Stimulated activated CD4-positive, alpha-beta T cell treated with anti-CD3 and anti-CD28 coated beads, Interleukin-4, amount 100 ng/mL, for 1 hour (primary cell): ENCODE data around the gene EPHA2.
"Not testable (repeated sequence)": the region's sequence is repeated elsewhere in the genome, so short reads cannot be mapped to it uniquely, and the experiment has no call there.

ENCODE experiments used
- DNase-seq: peaks from one replicate; pipeline ENCODE4 v3.0.0-alpha.2; 2020

EPHA2 gene

DNA sequence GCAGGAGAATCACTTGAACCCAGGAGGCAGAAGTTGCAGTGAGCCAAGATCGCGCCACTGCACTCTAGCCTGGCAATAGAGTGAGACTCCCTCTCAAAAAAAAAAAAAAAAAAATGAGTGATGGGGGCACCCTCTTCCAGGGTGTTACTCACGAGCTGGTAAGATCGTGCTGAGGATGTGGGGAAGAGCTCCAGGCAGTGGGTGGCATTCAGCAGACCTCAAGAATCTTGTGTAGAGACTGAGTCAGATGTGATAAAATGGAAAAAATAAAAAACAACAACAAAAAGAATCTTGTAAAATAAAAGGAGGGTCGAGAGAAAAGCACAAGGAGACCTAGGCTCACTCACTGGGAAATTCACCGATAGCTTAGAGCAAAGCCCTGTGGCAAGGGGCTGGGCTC, 38.5 kb downstream of the EPHA2 start:
- DNase-seq, result no peak

DNA sequence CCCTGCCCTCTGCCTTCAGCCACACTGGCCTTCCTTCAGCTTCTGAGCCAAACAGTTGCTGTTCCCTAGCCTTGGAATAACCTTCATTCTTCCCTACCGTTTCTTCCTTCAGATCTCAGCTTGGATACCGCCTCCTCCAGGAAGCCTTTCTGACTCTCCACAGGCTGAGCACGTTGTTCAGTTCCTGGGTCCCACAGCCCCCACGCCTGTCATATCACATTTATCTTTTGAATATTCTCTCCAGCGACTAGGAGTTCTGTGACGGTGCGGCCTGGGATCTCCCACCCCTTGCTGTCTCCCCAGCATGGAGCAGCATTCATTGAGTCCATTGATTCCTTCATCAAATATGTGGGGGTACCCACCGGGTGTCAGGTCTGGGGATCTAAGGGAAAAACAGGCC, 39.2 kb downstream of the EPHA2 start:
- no peak for DNase-seq

DNA sequence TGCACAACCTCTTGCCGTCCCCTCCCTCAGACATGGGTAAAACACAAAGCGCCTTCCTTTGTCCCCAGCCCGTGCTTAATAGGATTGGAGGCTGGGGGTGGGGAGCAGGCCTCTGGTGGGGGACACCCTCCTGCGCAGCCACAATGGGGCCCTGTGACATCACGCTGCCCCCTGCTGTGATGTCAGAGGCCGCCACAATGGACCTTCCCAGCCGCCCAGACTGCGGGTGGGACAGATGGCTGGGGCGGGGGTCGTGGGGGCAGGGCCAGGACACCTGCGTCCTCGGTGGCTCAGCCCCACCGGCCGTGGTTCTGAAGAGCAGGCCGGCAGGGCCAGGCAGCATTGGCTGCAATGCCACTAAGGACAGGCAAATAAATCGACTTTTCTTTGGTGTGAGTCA, 39.9 kb downstream of the EPHA2 start:
- no peak for DNase-seq

DNA sequence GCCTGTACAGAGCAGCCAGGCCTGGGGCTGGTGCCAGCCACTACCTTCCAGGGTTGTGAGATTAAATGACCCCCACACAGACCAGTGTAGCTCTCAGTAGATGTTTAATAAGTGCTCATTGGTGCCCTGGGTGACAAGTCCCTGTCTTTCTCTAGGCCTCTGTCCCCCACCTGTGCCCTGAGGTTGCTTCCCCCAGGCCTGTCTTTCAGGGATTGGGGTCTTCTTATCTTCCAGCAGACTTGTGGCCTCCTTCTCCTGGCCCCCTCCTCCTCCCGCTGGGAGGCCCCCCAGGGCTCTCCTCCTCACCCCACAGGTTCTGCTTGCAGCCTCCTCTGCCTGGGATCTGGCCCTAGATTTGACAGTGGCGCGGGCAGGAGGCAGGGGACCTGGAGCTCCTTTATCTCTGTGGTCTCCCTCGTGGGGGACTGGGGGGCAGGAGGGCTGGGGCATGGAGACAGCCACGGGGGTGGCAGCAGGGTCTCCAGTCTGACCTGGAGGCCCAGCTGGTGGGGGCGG, 40.3 kb downstream of the EPHA2 start:
- no peak for DNase-seq

DNA sequence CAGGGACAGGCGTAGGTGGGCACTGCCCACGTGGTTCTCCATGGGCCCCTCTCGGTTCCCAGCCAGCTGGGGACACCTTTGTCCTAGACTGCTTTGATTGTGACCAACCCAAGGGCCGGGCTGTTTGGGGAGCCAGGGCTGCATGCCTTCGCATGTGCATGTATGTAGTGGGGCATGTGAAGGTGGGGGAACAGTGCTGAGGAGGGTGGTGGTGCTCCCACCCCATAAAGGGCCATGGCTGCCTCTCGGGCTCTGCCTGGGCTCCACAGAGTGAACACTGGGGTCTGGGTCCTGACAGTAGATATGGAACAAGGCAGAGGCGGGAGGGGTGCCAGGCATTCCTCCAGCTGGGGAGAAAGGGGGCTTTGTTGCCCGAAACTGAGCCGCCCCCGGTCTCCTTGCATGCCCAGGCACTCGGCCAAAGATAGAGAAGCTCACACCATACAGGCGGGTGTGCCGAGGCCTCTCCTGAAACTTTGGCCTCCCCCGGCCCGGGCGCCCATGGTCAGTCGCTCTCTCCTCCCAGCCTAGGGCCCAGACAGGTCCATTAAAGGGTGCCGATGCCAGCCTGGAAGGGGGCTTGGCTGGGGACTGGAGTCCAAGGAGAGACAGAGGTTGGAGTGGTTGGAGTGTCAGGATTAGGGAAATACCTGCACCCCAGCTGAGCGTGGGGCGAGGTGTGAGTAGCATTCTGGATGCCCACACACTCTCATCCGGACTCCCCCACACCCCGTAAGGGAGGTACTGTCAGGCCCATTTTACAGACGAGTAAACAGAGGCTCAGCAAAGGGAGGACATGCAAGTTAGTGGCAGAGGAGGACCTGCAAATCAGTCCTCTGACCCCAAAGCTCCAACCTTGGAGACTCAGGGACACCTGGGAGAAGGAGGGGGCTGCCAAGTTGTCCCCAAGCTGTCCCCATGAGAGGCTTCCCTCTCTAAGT, 41.1 kb downstream of the EPHA2 start:
- no peak for DNase-seq

DNA sequence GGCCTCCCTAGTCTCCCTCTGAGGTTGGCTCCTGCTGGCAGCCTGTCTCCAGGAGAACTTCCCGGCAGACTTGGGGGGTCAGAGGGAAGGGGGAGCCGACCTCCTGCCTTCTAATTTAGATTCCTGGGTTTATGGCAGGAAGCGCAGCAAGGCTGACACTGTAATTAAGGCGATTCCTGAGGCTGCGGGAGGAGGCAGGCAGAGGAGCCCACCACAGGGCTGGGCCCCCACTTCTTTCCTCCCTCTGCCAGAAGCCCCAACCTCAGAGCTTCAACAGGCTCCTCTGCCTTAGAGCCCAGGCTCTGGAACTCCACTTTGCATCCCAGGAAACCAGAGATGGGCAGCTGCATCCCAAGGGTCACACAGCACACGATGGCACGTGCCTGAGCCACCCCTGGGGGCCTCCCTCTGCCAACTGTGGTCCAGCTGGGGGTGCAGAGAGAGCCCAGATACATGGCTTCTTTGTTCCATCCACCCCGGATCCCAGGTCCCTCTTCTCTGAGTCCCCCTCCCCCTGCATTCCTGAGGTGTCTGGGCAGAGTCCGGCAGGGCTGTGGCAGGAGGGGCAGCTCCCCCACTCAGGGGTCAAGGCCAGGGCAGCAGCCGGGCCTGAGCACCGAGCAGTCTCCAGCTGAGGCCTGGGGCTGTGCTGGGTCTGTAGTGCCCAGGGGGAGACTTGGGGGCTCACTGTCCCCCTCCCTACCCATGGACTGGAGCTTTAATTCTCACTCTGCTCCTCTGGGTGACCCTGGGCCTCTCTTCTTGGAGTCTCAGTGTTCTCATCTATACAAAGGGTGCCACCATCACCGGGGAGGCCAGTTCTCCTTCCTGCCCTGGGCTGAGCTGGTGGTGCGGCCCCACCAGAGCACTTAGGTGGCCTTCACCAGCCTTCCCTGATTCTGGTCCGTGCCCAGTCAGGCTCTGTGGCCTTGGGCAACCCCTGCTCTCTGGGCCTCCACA, 43.0 kb downstream of the EPHA2 start:
- DNase-seq, result no peak

DNA sequence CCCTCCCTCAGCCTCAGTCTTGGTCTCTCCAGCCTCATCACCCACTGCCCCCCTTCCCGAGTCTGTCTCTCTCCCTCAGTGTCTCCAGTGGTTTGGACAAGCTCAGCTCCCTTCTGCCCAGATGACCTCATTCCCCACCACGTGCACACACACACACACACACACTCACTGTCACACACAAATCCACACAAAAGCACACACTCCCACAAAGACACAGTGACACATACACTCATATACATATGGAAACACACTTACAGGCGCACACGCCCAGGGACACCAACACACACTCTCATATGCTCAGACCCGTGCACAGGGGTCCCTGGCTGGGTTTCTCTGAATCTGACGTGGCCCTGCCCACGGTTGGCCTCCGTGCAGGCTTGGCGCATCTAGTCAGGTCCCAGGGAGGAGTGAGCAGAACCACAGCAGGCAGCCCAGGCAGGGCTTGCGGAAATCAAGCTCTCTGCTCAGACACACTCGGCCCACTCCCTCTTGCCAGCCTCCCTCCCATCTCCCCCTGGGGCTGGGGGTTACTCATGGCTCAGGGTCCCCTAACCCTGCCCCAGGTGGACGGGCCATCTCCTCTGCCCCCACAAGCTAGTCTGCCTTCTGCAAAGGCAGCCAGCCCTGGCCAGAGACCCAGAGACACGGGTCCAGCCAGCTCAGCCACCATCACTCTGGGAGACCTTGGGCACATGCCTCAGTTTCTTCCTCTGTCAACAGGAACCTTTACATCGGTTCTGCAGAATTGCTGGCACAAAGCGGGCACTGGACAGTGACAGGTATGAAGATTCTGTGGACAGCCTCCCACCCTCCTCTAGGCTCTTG, 43.9 kb downstream of the EPHA2 start:
- DNase-seq, result no peak

DNA sequence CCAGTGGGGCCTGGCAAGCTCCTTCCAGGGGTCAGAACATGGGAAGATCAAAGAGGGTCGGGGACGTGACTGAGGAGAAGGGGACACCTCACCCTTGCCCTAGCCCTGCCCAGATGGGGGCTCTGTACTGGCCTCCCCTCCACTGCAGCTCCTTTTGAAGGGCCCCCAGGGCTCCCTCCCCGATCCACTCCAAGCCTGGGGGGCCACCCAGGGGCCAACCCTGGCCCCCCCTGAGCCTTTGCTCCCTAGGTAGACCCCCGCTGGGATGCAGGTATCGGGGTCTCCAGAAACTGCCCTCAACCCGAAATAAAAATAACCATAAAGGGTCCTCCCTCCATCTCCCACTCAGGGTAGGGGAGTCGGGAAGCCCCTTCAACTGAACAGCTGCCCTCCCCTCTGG, 45.0 kb downstream of the EPHA2 start:
- no peak for DNase-seq

DNA sequence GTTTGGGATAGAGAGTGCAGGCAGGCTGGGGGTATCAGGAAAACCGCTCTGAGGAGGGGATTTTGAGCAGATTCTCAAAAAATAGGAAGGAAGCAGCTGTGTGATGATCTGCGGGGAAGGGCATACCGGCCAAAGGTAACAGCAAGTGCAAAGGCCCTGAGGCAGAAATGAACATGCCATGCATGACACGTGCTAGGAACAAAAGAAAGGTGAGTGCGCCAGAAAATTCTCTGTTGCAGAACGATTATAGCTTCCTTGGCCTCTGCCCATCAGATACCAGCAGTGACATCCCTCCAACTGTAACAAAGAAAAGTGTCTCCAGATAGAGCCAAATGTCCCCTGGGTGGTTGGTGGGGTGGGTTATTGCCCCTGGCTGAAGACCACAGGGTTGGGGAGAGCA, 45.4 kb downstream of the EPHA2 start:
- no peak for DNase-seq

DNA sequence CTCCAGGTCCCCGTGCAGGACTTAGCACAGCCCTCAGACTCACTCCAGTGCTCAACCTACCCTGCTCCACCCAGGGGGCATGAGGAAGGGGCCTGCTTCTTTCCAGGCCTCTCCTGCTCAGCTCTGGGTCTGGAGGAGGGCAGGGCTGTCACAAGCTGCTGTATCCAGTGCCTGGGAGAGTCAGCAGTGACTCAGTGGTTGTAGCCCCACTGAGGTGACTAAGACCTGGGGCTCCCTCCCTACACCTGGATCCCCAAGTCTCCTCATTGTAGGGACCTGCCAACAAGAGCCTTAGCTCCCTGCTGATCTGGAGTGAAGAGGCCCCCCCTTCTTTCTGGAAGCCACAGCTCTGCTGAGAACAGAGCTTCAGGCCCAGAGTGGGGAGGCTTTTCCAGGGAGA, 46.3 kb downstream of the EPHA2 start:
- DNase-seq, result no peak

DNA sequence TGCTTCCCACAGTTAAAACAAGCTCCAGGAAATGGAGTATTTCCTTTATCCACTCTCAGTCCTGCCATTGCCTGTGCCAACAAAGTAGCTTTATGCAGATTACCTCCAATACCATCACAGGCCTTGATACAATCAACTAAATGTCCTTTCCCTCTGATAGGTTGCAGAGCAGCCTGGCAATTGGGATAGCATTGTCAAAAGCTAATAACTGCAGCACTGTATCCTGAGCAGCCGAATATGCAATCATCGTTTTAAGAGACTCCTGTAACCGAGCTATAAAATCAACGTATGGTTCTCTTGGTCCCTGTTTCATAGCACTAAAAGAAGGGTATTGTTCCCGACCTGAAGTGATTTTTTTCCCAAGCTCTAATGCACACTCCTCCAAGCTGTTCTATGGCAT, 48.8 kb downstream of the EPHA2 start:
- not testable (repeated sequence) for DNase-seq

DNA sequence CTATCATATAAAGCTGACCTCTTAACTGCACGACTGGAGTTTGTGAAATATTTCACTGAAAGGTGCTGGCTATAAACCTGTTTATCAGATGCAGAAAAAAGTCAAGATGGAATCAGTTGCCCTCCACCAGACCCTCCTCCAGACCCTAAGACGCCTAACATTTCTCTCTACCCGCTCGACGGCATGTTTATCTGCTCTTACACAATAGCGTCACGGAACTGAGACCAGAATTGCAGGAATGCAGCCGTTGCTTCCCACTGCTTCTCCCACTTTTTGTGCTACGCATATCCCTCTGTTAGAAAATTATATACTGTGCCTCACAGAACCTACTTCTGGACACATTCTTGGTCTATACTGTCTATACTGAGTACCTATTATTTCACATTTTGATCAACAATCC, 54.2 kb downstream of the EPHA2 start:
- DNase-seq, result no peak

DNA sequence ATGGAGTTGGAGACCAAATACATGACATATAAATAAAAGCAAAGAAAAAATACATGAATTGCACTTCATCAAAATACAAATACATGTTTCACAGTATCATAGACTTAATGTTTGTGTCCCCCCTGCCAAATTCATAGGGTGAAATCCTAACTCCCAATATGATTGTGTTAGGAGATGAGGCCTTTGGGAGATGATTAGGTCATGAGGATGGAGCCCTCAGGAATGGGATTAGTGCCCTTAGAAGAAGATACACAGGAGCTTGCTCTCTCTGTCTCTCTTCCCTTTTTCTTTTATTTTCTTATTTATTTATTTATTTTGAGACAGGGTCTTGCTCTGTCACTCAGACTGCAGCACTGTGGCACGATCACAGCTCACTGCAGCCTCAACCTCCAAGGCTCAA, 56.5 kb downstream of the EPHA2 start:
- no peak for DNase-seq

DNA sequence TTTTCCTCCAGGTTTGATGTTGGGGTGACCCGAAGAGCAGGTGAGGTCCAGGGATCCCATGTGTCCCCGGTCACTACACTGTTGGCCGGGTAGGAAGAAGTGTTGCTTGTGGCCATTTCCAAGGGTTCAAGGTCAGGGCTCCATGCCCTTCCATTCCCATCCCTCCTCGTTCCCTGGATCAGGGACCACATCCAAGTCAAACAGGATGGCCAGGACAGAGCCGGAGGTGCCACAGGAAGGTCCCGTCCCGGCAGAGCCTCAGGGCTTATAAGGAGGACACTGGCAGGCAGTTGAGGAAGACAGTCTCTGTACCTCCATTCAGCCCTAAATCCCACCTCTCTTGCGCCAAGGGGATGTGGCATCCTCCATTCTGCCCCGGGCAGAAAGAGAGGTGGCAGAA, 60.4 kb downstream of the EPHA2 start:
- no peak for DNase-seq

DNA sequence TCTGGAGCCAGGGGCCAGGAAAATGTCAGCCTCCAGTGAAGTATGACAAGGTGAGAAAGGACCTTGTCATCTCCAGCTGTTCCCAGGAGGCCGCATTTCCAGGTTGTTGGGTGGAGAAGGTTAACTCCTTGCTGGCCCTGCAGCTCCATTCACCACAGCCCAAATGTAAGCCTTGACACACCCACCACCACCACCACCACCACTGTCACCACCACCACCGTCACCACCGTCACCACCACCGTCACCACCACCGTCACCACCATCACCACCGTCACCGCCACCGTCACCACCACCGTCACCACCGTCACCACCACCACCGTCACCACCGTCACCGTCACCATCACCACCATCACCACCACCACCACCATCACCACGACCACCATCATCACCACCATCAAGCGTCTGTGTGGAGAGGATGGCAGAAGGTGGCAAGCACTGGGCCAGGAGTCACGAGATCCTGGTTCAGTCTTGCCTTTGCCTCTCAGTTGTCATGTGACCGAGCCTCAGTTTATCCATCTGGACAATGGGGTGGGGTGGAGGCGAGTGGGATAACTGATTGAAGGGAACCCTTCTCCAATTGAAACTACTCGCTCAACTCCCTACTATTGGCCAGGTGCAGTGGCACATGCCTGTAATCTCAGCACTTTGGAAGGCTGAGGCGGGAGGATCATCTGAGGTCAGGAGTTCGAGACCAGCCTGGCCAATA, 61.3 kb downstream of the EPHA2 start:
- DNase-seq, result no peak

DNA sequence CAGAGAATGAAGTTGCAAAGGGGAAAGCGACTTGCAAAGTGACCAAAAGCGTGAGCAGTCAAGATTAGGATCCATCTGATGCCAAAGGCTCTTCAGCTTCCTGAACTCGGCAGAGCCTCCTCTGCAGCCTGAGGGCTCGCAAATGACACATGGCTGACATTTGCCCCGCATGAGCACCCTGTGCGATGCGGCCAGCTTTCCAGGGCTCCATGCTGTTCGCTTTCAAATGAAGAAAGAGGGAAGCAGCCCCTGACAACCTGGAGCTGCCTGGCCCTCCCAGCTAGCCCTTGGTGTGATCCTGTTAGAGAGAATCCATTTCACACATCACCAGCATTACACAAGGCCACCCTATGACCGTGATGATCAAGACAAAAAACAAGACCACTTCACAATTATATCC, 62.3 kb downstream of the EPHA2 start:
- DNase-seq, result no peak

DNA sequence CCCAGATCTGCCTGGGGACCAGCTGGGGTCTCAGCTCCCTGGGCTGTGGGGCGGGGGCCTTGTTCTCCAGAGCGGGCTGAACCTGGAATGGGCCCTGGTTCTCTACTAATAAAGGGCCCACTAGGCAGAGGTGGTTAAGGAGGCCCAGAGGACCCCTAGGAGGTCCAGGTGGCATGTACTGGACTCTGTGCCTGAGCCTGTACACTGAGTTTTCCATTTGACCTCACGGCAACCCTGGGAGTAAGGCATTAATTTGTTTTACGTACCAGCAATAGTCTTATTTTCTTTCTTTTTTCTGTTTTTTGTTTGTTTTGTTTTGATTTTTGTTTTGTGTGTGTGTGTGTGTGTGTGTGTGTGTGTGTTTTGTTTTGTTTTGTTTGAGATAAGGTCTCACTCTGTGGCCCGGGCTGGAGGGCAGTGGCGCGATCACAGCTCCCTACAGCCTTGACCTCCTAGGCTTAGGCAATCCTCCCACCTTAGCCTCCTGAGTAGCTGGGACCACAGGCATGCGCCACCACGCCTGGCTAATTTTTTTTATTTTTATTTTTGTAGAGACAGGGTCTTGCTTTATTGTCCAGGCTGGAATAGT, 62.9 kb downstream of the EPHA2 start:
- DNase-seq, result no peak

DNA sequence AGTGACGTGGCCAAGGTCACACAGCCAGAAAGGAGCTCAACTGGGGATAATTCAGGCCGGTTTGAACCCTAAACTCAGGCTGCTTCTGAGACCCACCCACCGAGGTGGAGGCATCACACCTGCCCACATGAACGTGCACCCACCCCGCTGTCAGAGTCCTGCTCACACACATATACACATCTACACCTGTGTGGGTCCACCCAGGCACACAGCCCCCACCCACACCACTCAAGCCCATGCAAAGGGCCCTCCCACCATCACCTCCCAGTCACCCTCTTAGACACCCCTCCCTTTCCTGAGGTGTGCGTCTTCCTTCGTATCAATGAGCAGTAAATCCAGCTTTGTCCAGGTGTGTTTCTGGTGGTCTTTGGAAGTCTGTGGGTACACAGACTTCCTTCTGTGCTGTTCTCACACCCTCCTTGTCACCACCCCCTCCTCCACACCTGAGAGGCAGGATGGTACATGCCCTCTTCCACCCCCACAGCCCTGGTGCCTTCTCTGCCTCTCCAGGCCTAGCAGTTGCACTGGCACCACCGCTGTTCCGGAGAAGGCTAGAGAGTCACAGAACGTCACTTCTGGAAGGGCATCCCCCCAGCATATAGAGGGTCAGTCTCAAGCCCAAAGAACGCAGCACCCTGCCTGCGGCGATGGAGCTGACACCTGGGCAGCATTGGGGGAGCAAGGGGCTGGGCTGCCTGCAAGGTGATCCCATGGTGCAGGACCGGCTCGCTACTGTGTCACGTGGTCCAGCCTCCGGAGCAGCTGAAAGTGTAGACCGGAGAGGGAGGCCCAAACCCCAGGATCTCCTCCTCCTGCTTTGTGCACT, 63.6 kb downstream of the EPHA2 start:
- no peak for DNase-seq

DNA sequence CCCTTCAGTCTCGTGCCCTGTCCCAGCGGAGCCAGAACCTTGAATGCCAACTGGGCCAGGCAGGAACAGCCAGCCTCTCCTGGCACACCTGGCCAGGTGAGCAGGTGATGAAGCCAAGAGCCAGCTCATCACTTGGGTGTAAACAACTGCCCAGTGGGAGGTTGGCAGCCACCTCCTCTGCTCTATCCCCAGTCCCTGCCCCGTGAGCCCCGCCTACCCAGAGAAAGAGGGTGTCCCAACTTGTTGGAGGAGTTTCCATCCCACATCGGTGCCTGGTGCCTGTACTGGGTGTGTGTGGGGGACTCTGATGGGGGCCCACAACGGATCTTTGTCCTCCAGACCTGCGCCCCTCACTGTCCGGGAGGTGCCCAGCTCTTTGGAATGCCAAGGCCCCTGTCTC, 64.6 kb downstream of the EPHA2 start:
- DNase-seq, result no peak

DNA sequence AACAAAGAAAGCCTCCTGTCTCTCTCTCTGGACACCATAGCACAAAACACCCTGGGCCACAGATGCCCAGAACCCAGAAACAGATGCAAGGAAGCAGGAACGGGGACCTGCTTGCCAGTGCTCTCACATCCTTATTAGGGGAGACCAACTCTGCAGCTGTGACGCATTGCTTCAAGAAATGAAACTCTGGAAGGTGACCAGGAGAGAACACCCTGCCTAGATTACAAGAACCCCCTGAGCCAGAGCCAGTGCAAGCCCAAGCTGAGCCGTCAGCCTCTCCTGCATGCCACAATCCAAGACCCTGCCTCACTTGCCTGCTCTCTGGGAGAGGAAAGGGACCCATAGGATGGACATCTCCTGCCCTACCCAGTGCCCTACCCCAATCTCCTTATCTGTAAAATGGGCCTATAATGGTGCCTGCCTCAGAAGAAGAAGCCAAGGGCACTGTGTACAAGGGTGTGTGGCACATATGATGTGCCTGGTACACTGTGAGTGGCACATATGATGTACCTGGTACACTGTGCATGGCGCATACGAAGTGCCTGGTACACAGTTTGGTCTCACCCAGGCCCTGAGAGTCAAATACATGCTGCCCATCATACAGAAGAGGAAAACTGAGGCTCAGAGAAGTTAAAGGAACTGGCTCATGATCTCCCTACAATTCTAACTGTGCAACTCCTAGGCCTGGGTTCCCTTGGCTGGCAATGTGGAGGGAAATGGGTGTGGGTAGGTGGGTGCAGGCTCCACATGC, 65.6 kb downstream of the EPHA2 start:
- DNase-seq, result no peak
